HFF-Myc (cell line): Measurements from ENCODE around the gene LAMTOR4.

Experiments used
- DNase-seq: peaks from one replicate; pipeline ENCODE4 v3.0.0-alpha.2; 2011; ENCODE audit warnings: low read depth; ENCODE audit errors: extremely low read depth
- H3K4me3 ChIP-seq: replicated peaks from 2 replicates; pipeline ENCODE4 v1.5.1; 2011; ENCODE audit warnings: low read depth, mild to moderate bottlenecking, control low read depth, low read length
- CTCF ChIP-seq: IDR thresholded peaks from 2 replicates; pipeline ENCODE4 v1.5.1; 2012; ENCODE audit warnings: mild to moderate bottlenecking, low read depth, low read length, control low read depth; ENCODE audit errors: missing control alignments

The LAMTOR4 gene

GRCh38 chr7:100159099-100159623 is 10.4 kb downstream of the LAMTOR4 start:
- DNase-seq: no peak
- H3K4me3 ChIP-seq: peak overlapping the region; percentile 76
- no peak for TF ChIP-seq CTCF

GRCh38 chr7:100160067-100160466 is 11.3 kb downstream of the LAMTOR4 start:
- no peak overlapping the region for H3K4me3 ChIP-seq
- TF ChIP-seq CTCF: no peak
- no peak for DNase-seq

- TF ChIP-seq CTCF: no peak
- H3K4me3 ChIP-seq: no peak overlapping the region
- DNase-seq: no peak
These were observed 14.4 kb downstream of the LAMTOR4 start for GRCh38 chr7:100163006-100163531.

- no peak for DNase-seq
- no peak for TF ChIP-seq CTCF
- H3K4me3 ChIP-seq: no peak overlapping the region
These were observed 15.2 kb downstream of the LAMTOR4 start for GRCh38 chr7:100163871-100164270.

GRCh38 chr7:100166317-100166940 is 17.7 kb downstream of the LAMTOR4 start:
- H3K4me3 ChIP-seq: no peak overlapping the region
- no peak for TF ChIP-seq CTCF

GRCh38 chr7:100166970-100167911 is 18.5 kb downstream of the LAMTOR4 start:
- peak overlapping the region; percentile 41 for H3K4me3 ChIP-seq
- TF ChIP-seq CTCF: no peak
- no peak for DNase-seq

More at GRCh38 chr7:100166317-100166940, 17.7 kb downstream of the LAMTOR4 start:
- DNase-seq: no peak
